ENCODE results near the gene MCF2L2. TPM values are rescaled to one million over a fixed set of nuclear protein-coding genes. Genes with fewer than 3 reads are reported as not detected.
A peak's percentile ranks its signal among the peaks of the same experiment; 100 is the strongest.

Gene MCF2L2
- total RNA-seq, 1 donor from 2014 or later = 2.1 TPM

DNA sequence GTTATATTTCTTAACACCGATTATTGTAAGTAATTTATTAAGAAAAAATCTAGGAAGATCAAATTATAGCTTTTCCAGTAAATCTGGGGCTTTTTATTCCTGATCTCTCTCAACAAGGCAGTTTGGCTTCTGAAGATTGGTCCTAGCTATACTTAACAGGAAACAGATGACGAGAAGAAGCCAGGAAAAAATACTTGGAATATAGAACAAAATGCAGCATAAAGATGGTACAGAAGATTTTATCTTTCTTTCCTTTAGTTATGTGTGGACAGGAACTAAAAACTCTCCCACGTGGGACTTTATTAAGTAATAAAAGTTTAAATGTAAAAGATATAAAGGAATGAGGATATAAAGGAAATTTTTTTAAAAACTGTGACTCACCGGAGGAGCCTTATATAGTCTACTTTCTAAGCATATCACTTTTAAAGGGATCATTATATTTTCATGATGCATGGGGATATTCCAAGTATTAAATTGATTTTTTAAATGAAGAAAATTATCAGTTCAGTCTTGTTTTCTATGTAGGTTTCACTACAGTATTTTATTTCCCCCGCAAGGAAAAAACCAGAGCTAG lies 167.2 kb downstream of the MCF2L2 start:
- H3K9me3 Mint-ChIP-seq = no peaks in the 10 kb centered on the region
- peaks cover 36% of the 10 kb centered on the region for H3K4me1 Mint-ChIP-seq
- H3K4me3 Mint-ChIP-seq = no peak overlapping the region

DNA sequence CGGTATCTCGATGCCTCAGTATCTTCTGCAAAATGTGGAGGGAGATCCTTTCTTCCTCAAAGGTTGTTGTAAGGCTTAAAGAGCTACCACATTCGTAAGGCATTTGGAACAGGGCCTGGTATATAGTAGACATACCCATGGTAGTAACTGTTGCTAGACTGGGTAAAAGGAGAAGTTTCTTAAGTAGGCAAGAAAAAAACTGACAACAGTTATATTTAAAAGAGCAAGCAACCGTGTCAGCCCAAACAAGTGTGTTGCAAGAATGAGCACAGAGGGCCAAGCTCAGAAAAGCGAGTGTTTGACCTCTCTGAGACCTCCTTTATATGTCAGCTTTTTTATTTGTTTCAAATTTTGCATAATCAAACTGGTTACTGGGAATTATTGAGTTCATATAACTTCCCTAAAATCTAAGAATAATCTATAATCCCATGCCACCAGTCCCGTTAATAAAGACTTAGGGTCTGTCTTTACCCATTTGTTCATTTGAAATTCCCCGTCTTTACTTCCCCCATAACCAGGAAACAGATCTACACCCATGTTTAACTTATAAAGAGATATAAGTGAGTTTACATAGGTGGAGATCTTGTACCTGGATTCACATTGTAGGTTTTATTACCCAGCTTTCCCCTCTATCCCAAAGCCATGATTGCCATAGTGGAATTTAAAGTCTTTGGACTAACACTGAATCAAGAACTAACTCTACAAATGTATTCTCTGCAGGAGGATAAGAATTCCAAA lies 168.1 kb downstream of the MCF2L2 start:
- Mint-ChIP-seq H3K27me3 (ENCODE audit: low read depth) (no peaks in the 10 kb centered on the region), H3K4me3 (peak overlapping the region; percentile 11), H3K27ac (ENCODE audit: unreplicated experiment) (no peak overlapping the region), H3K9me3 (no peaks in the 10 kb centered on the region), H3K36me3 (ENCODE audit: low read depth) (peaks cover 5% of the 10 kb centered on the region), H3K4me1 (peaks cover 44% of the 10 kb centered on the region)
- TF ChIP-seq, protein P1, sequence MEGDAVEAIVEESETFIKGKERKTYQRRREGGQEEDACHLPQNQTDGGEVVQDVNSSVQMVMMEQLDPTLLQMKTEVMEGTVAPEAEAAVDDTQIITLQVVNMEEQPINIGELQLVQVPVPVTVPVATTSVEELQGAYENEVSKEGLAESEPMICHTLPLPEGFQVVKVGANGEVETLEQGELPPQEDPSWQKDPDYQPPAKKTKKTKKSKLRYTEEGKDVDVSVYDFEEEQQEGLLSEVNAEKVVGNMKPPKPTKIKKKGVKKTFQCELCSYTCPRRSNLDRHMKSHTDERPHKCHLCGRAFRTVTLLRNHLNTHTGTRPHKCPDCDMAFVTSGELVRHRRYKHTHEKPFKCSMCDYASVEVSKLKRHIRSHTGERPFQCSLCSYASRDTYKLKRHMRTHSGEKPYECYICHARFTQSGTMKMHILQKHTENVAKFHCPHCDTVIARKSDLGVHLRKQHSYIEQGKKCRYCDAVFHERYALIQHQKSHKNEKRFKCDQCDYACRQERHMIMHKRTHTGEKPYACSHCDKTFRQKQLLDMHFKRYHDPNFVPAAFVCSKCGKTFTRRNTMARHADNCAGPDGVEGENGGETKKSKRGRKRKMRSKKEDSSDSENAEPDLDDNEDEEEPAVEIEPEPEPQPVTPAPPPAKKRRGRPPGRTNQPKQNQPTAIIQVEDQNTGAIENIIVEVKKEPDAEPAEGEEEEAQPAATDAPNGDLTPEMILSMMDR (conservative IDR thresholded peaks at IDR 0.05) = no peak
- DNase-seq (ENCODE audit: low read depth, low spot score) = no peak

More for the DNA sequence above, 167.2 kb downstream of the MCF2L2 start:
- TF ChIP-seq, protein P1 (conservative IDR thresholded peaks at IDR 0.05) = no peak
- Mint-ChIP-seq H3K36me3 (ENCODE audit: low read depth) (peaks cover 5% of the 10 kb centered on the region), H3K27me3 (ENCODE audit: low read depth) (no peaks in the 10 kb centered on the region), H3K27ac (ENCODE audit: unreplicated experiment) (no peak overlapping the region)
- DNase-seq (ENCODE audit: low read depth, low spot score) = no peak

DNA sequence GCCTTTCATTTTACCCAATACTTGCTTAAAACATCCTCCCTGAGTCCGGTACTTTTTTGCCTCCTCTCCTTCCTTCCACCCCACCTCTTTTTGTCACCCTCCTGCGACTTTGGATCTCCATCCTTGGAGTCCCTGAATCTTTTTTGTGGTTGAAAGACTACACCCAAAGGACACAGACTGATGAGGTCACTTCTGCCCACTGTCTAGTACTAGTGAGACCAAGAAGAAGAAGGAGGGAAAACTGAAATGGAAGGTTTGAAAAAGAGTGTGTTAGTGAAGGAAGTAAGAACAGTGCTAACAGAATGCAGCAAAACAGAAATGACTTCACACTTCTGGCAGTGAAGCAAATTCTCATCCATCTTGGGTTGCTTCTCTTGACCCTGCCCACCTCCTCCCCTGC lies 168.8 kb downstream of the MCF2L2 start:
- peaks cover 5% of the 10 kb centered on the region for H3K36me3 Mint-ChIP-seq (ENCODE audit: low read depth)
- peaks cover 51% of the 10 kb centered on the region for H3K4me1 Mint-ChIP-seq
- H3K27me3 Mint-ChIP-seq (ENCODE audit: low read depth) = no peaks in the 10 kb centered on the region
- H3K4me3 Mint-ChIP-seq = peak overlapping the region; percentile 56
- H3K9me3 Mint-ChIP-seq = no peaks in the 10 kb centered on the region
- peak overlapping the region; percentile 66 for H3K27ac Mint-ChIP-seq (ENCODE audit: unreplicated experiment)
- TF ChIP-seq, protein P1 (conservative IDR thresholded peaks at IDR 0.05) = no peak
- no peak for DNase-seq (ENCODE audit: low read depth, low spot score)

DNA sequence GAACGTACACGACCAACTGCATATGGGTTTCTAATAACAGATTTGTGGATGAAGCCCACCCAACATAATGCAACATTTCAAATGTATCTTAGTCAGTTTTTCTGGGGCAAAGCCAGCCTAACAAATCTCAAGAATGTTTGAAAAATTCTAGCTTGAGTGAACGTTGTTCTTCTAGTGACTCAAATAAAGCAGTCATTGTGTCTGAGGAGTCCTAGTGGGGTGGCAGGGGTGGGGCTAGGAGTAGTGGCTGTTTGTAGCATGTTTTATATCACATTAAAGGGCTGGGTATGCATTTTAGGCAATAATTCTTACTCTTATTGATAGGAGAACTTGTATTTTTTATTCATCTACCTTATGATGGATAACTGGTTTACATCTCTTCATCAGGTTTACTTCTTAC lies 169.3 kb downstream of the MCF2L2 start:
- Mint-ChIP-seq H3K4me3 (peak overlapping the region; percentile 56), H3K36me3 (ENCODE audit: low read depth) (peaks cover 5% of the 10 kb centered on the region), H3K27me3 (ENCODE audit: low read depth) (no peaks in the 10 kb centered on the region), H3K9me3 (no peaks in the 10 kb centered on the region), H3K27ac (ENCODE audit: unreplicated experiment) (no peak overlapping the region), H3K4me1 (peaks cover 51% of the 10 kb centered on the region)
- TF ChIP-seq, protein P1 (conservative IDR thresholded peaks at IDR 0.05) = no peak
- DNase-seq (ENCODE audit: low read depth, low spot score) = no peak

DNA sequence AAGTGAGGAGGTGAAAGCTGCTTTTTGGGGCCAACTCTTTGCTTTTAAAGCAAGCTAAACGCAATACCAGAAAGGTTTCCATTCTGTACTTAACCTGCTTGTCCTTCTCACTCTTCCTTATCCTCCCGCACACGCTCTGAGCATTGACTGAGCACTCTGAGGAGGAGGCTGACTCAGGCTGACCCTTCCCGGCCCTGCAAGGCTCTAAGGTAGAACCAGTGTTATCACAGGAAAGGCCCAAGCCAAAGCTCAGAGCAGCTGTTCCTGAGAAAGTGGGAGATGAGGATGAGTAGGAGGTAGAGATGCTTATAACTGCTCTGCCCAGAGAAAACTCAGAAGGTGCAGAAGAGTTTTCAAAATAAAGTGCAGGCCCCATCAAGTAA lies 173.1 kb downstream of the MCF2L2 start:
- TF ChIP-seq, protein P1 (conservative IDR thresholded peaks at IDR 0.05) = no peak
- Mint-ChIP-seq H3K4me3 (peak overlapping the region; percentile 91), H3K36me3 (ENCODE audit: low read depth) (peaks cover 5% of the 10 kb centered on the region), H3K9me3 (no peaks in the 10 kb centered on the region), H3K4me1 (peaks cover 56% of the 10 kb centered on the region), H3K27me3 (ENCODE audit: low read depth) (no peaks in the 10 kb centered on the region), H3K27ac (ENCODE audit: unreplicated experiment) (peak overlapping the region; percentile 88)
- DNase-seq (ENCODE audit: low read depth, low spot score) = no peak
